Measurements from ENCODE around the gene ST6GALNAC3.
"Not testable (repeated sequence)": the region's sequence is repeated elsewhere in the genome, so short reads cannot be mapped to it uniquely, and the experiment has no call there.

The ST6GALNAC3 gene

GRCh38 chr1:76074321-76075187 lies at the start of gene ST6GALNAC3:
Gene ST6GALNAC3, plus strand, starts transcription at chr1:76074746.
- no peak for FAIRE-seq

DNA sequence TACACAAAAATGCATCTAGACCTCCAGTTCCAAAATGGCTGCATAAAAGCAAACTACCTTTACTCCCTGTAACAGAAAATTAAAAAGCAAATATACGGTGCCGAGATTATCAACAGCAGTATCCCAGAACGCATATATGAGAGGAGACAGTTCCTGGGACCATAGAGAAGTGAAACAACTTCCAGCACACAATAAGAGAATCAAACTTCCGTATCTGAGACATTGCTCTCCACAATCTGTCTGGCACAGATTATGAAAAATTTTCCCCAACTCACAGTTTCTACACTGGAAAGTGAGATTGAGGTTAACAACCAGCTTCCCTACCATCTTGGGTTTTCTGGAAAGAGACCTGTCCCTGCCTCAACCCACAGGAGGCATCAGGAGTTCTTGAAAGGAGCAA lies 47.2 kb upstream of the ST6GALNAC3 start:
- DNase-seq (ENCODE audit: low spot score) (no peak), FAIRE-seq (no peak)

More at GRCh38 chr1:76074321-76075187, at the start of gene ST6GALNAC3:
- DNase-seq (ENCODE audit: low spot score): peak; percentile 78

- FAIRE-seq (no peak), DNase-seq (ENCODE audit: low spot score) (no peak)
Observed at GRCh38 chr1:76029331-76029730, 45.2 kb upstream of the ST6GALNAC3 start.

- FAIRE-seq (no peak), DNase-seq (ENCODE audit: low spot score) (no peak)
Observed at GRCh38 chr1:76031496-76031895, 43.0 kb upstream of the ST6GALNAC3 start.

GRCh38 chr1:76033800-76034475 lies 40.6 kb upstream of the ST6GALNAC3 start:
- FAIRE-seq (no peak), DNase-seq (ENCODE audit: low spot score) (no peak)

- no peak for FAIRE-seq
- no peak for DNase-seq (ENCODE audit: low spot score)
Observed at GRCh38 chr1:76035053-76035452, 39.5 kb upstream of the ST6GALNAC3 start.

- no peak for FAIRE-seq
Observed at GRCh38 chr1:76037324-76037723, 37.2 kb upstream of the ST6GALNAC3 start.

GRCh38 chr1:76038287-76039004 lies 36.1 kb upstream of the ST6GALNAC3 start:
- FAIRE-seq: no peak
- no peak for DNase-seq (ENCODE audit: low spot score)

More at GRCh38 chr1:76037324-76037723, 37.2 kb upstream of the ST6GALNAC3 start:
- DNase-seq (ENCODE audit: low spot score): no peak

DNA sequence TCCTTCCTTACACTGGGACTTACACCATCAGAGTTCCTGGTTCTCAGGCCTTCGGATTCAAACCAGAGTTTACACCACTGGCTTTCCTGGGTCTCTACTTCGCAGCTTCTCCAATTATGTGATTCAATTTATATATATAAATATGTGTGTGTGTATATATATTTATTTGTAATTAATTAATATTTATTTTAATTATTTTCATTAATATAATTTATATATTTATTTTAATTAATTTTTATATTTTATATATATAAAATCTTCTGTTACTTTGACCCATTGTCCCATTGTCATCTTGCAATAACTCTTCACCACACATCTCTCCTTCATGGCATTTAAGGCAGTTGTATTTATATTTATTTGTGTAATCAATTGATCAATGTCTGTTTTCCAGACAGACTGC lies 28.4 kb upstream of the ST6GALNAC3 start:
- DNase-seq (ENCODE audit: low spot score): no peak

DNA sequence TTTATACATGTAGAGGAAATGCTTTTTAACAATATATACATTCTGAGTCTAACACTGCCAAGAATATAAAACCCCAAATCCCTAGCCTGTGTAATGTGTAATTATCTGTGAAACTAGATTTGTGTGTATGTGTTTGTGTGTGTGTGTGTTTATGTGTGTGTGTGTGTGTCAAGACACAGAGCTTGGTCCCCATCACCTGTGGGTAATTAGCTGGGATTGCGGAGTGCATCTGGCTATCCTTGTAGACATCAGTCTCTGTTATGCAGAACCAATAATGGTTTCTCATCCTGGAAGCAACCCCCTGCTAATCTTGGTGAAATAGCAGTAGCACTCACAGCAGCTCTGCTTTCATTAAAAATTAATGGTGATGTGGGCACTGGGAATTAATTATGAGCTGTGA lies 26.3 kb upstream of the ST6GALNAC3 start:
- FAIRE-seq (no peak), DNase-seq (ENCODE audit: low spot score) (no peak)

More for the DNA sequence above, 28.4 kb upstream of the ST6GALNAC3 start:
- no peak for FAIRE-seq

- FAIRE-seq (no peak), DNase-seq (ENCODE audit: low spot score) (no peak)
Observed at GRCh38 chr1:76048926-76049325, 25.6 kb upstream of the ST6GALNAC3 start.

DNA sequence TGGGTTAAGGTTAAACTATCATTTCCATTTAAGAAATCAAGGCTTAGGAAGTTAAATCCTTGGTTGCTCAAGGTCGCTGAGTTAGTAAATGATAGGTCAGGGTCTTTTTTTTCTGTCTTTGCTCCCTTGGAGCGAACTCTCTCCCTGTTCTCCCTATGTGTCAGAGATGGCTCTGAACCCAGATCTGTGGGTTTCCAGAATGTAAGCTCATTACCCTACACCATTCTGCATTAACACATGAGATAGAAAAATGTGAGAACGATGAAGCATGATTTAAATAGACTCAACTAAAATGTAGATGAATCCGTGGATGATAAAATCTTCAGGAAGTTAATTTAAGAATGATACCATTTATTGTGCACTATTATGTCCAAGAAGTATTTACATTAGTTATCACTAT lies 25.0 kb upstream of the ST6GALNAC3 start:
- FAIRE-seq (no peak), DNase-seq (ENCODE audit: low spot score) (no peak)

DNA sequence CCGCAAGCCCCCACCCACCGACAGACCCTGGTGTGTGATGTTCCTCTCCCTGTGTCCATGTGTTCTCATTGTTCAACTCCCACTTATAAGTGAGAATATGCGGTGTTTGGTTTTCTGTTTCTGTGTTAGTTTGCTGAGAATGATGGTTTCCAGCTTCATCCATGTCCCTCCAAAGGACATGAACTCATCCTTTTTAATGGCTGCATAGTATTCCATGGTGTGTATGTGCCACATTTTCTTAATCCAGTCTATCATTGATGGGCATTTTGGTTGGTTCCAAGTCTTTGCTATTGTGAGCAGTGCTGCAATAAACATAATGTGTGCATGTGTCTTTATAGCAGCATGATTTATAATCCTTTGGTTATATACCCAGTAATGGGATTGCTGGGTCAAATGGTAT lies 24.5 kb upstream of the ST6GALNAC3 start:
- DNase-seq (ENCODE audit: low spot score); FAIRE-seq: not testable (repeated sequence)

- DNase-seq (ENCODE audit: low spot score): no peak
- FAIRE-seq: no peak
Observed at GRCh38 chr1:76053021-76053420, 21.5 kb upstream of the ST6GALNAC3 start.

GRCh38 chr1:76054359-76054758 lies 20.2 kb upstream of the ST6GALNAC3 start:
- FAIRE-seq (no peak), DNase-seq (ENCODE audit: low spot score) (no peak)

- FAIRE-seq (no peak), DNase-seq (ENCODE audit: low spot score) (no peak)
Observed at GRCh38 chr1:76055987-76056386, 18.6 kb upstream of the ST6GALNAC3 start.

DNA sequence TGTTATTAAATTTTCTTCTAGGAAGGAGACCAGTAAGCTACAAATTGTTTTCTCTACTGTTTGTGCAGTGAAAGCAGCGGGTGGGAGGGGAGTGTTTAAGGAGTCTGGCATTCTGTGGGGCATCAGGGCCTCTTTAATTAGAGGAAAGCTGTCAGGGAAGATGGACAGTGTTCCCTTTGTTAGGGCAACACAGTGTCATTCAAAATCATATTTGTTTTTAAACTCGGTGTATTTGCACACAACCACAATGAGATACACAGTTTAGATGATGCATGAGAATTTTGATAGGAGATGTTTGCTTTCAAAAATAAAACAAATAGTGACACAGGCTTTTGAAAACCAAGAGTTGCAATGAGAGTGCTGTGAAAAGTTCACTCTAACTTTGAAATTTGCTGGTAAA lies 15.1 kb upstream of the ST6GALNAC3 start:
- FAIRE-seq (no peak), DNase-seq (ENCODE audit: low spot score) (no peak)

GRCh38 chr1:76065270-76065669 lies 9.3 kb upstream of the ST6GALNAC3 start:
- DNase-seq (ENCODE audit: low spot score) (no peak), FAIRE-seq (no peak)

- peak; percentile 17 for DNase-seq (ENCODE audit: low spot score)
- FAIRE-seq: no peak
Observed at GRCh38 chr1:76066394-76066793, 8.2 kb upstream of the ST6GALNAC3 start.

DNA sequence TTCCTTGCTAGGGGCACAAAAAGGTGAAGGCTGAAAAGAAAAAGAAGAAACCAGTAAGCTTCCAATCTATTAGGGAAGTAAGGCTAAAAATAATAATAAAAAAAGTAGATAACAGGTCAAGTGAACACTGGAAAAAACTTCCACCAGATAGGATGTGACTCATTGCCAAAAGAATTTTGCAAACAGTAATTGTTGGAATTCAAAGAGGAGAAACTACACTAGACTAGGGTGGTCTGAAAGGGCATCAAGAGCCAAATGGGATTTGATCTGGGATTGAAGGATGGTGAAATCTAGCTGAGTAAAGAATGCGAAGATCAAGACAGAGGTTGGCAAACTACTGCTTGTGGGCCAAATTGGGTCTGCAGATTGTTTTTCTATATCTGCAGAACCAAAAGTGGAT lies 6.0 kb upstream of the ST6GALNAC3 start:
- DNase-seq (ENCODE audit: low spot score) (peak; percentile 54), FAIRE-seq (no peak)

- no peak for DNase-seq (ENCODE audit: low spot score)
- no peak for FAIRE-seq
Observed at GRCh38 chr1:76068953-76069561, 5.5 kb upstream of the ST6GALNAC3 start.

Measured in urothelium cell line (cell line).